ENCODE measurements around the gene GHR.

GHR gene

GRCh38 chr5:42423285-42424165 is at the start of gene GHR:
TSS of gene GHR (plus strand) at chr5:42423439. CDS start at chr5:42565875, 142,436 bp downstream.
- Histone ChIP-seq H3K4me3 (ENCODE audit: low read depth in 1 of 2, low read length in 2 of 2) (peak within 1 kb of the TSS; percentile 68 to 90), H3K27ac (ENCODE audit: low read length) (peak within 1 kb of the TSS; percentile 75), H3K27me3 (ENCODE audit: low read depth, low read length) (no peaks in the 10 kb centered on the region), H3K4me1 (ENCODE audit: control insufficient read depth in 1 of 2, insufficient read depth in 2 of 2, low read length in 2 of 2) (peaks cover 0 to 27% of the 10 kb centered on the region in 2 donors), H3K9me3 (ENCODE audit: control insufficient read depth in 1 of 2, low read length in 2 of 2) (no peaks in the 10 kb centered on the region), H3K36me3 (ENCODE audit: control insufficient read depth in 1 of 2, insufficient read depth in 2 of 2, low read length in 2 of 2) (no peaks in the 10 kb centered on the region)

GRCh38 chr5:42374679-42375273 is 48.5 kb upstream of the GHR start:
- Histone ChIP-seq H3K27ac (ENCODE audit: low read length) (no peak overlapping the region), H3K36me3 (ENCODE audit: control insufficient read depth in 1 of 2, insufficient read depth in 2 of 2, low read length in 2 of 2) (no peaks in the 10 kb centered on the region), H3K4me1 (ENCODE audit: control insufficient read depth in 1 of 2, insufficient read depth in 2 of 2, low read length in 2 of 2) (no peaks in the 10 kb centered on the region), H3K4me3 (ENCODE audit: low read depth in 1 of 2, low read length in 2 of 2) (no peak overlapping the region), H3K27me3 (ENCODE audit: low read depth, low read length) (no peaks in the 10 kb centered on the region), H3K9me3 (ENCODE audit: control insufficient read depth in 1 of 2, low read length in 2 of 2) (no peaks in the 10 kb centered on the region)

GRCh38 chr5:42377496-42377895 is 45.7 kb upstream of the GHR start:
- Histone ChIP-seq H3K9me3 (ENCODE audit: control insufficient read depth in 1 of 2, low read length in 2 of 2) (no peaks in the 10 kb centered on the region), H3K27me3 (ENCODE audit: low read depth, low read length) (no peaks in the 10 kb centered on the region), H3K27ac (ENCODE audit: low read length) (no peak overlapping the region), H3K4me3 (ENCODE audit: low read depth in 1 of 2, low read length in 2 of 2) (no peak overlapping the region), H3K4me1 (ENCODE audit: control insufficient read depth in 1 of 2, insufficient read depth in 2 of 2, low read length in 2 of 2) (no peaks in the 10 kb centered on the region), H3K36me3 (ENCODE audit: control insufficient read depth in 1 of 2, insufficient read depth in 2 of 2, low read length in 2 of 2) (no peaks in the 10 kb centered on the region)

GRCh38 chr5:42381973-42382372 is 41.3 kb upstream of the GHR start:
- no peaks in the 10 kb centered on the region for H3K36me3 ChIP-seq (ENCODE audit: control insufficient read depth in 1 of 2, insufficient read depth in 2 of 2, low read length in 2 of 2)
- no peak overlapping the region for H3K4me3 ChIP-seq (ENCODE audit: low read depth in 1 of 2, low read length in 2 of 2)
- H3K27me3 ChIP-seq (ENCODE audit: low read depth, low read length): no peaks in the 10 kb centered on the region
- no peaks in the 10 kb centered on the region for H3K4me1 ChIP-seq (ENCODE audit: control insufficient read depth in 1 of 2, insufficient read depth in 2 of 2, low read length in 2 of 2)
- H3K27ac ChIP-seq (ENCODE audit: low read length): no peak overlapping the region
- no peaks in the 10 kb centered on the region for H3K9me3 ChIP-seq (ENCODE audit: control insufficient read depth in 1 of 2, low read length in 2 of 2)

- H3K27me3 ChIP-seq (ENCODE audit: low read depth, low read length): no peaks in the 10 kb centered on the region
- no peaks in the 10 kb centered on the region for H3K4me1 ChIP-seq (ENCODE audit: control insufficient read depth in 1 of 2, insufficient read depth in 2 of 2, low read length in 2 of 2)
- no peaks in the 10 kb centered on the region for H3K36me3 ChIP-seq (ENCODE audit: control insufficient read depth in 1 of 2, insufficient read depth in 2 of 2, low read length in 2 of 2)
- no peak overlapping the region for H3K27ac ChIP-seq (ENCODE audit: low read length)
- peaks cover 0 to 2% of the 10 kb centered on the region in 2 donors for H3K9me3 ChIP-seq (ENCODE audit: control insufficient read depth in 1 of 2, low read length in 2 of 2)
- H3K4me3 ChIP-seq (ENCODE audit: low read depth in 1 of 2, low read length in 2 of 2): no peak overlapping the region
Observed at GRCh38 chr5:42387563-42387962, 35.7 kb upstream of the GHR start.

GRCh38 chr5:42390115-42390514 is 33.1 kb upstream of the GHR start:
- Histone ChIP-seq H3K9me3 (ENCODE audit: control insufficient read depth in 1 of 2, low read length in 2 of 2) (peaks cover 0 to 10% of the 10 kb centered on the region in 2 donors), H3K27ac (ENCODE audit: low read length) (no peak overlapping the region), H3K4me3 (ENCODE audit: low read depth in 1 of 2, low read length in 2 of 2) (no peak overlapping the region), H3K4me1 (ENCODE audit: control insufficient read depth in 1 of 2, insufficient read depth in 2 of 2, low read length in 2 of 2) (no peaks in the 10 kb centered on the region), H3K27me3 (ENCODE audit: low read depth, low read length) (no peaks in the 10 kb centered on the region), H3K36me3 (ENCODE audit: control insufficient read depth in 1 of 2, insufficient read depth in 2 of 2, low read length in 2 of 2) (no peaks in the 10 kb centered on the region)

GRCh38 chr5:42392917-42393316 is 30.3 kb upstream of the GHR start:
- Histone ChIP-seq H3K36me3 (ENCODE audit: control insufficient read depth in 1 of 2, insufficient read depth in 2 of 2, low read length in 2 of 2) (no peaks in the 10 kb centered on the region), H3K9me3 (ENCODE audit: control insufficient read depth in 1 of 2, low read length in 2 of 2) (peaks cover 0 to 10% of the 10 kb centered on the region in 2 donors), H3K27me3 (ENCODE audit: low read depth, low read length) (no peaks in the 10 kb centered on the region), H3K4me3 (ENCODE audit: low read depth in 1 of 2, low read length in 2 of 2) (no peak overlapping the region), H3K27ac (ENCODE audit: low read length) (no peak overlapping the region), H3K4me1 (ENCODE audit: control insufficient read depth in 1 of 2, insufficient read depth in 2 of 2, low read length in 2 of 2) (no peaks in the 10 kb centered on the region)

GRCh38 chr5:42396111-42396510 is 27.1 kb upstream of the GHR start:
- Histone ChIP-seq H3K36me3 (ENCODE audit: control insufficient read depth in 1 of 2, insufficient read depth in 2 of 2, low read length in 2 of 2) (no peaks in the 10 kb centered on the region), H3K27me3 (ENCODE audit: low read depth, low read length) (no peaks in the 10 kb centered on the region), H3K4me3 (ENCODE audit: low read depth in 1 of 2, low read length in 2 of 2) (no peak overlapping the region), H3K27ac (ENCODE audit: low read length) (no peak overlapping the region), H3K4me1 (ENCODE audit: control insufficient read depth in 1 of 2, insufficient read depth in 2 of 2, low read length in 2 of 2) (no peaks in the 10 kb centered on the region), H3K9me3 (ENCODE audit: control insufficient read depth in 1 of 2, low read length in 2 of 2) (peaks cover 0 to 10% of the 10 kb centered on the region in 2 donors)

GRCh38 chr5:42397267-42397666 is 26.0 kb upstream of the GHR start:
- H3K36me3 ChIP-seq (ENCODE audit: control insufficient read depth in 1 of 2, insufficient read depth in 2 of 2, low read length in 2 of 2): no peaks in the 10 kb centered on the region
- peaks cover 0 to 10% of the 10 kb centered on the region in 2 donors for H3K9me3 ChIP-seq (ENCODE audit: control insufficient read depth in 1 of 2, low read length in 2 of 2)

GRCh38 chr5:42399702-42400101 is 23.5 kb upstream of the GHR start:
- Histone ChIP-seq H3K4me1 (ENCODE audit: control insufficient read depth in 1 of 2, insufficient read depth in 2 of 2, low read length in 2 of 2) (no peaks in the 10 kb centered on the region), H3K27ac (ENCODE audit: low read length) (no peak overlapping the region), H3K4me3 (ENCODE audit: low read depth in 1 of 2, low read length in 2 of 2) (no peak overlapping the region), H3K36me3 (ENCODE audit: control insufficient read depth in 1 of 2, insufficient read depth in 2 of 2, low read length in 2 of 2) (no peaks in the 10 kb centered on the region), H3K27me3 (ENCODE audit: low read depth, low read length) (no peaks in the 10 kb centered on the region), H3K9me3 (ENCODE audit: control insufficient read depth in 1 of 2, low read length in 2 of 2) (no peaks in the 10 kb centered on the region)

More at GRCh38 chr5:42397267-42397666, 26.0 kb upstream of the GHR start:
- no peaks in the 10 kb centered on the region for H3K4me1 ChIP-seq (ENCODE audit: control insufficient read depth in 1 of 2, insufficient read depth in 2 of 2, low read length in 2 of 2)
- H3K27me3 ChIP-seq (ENCODE audit: low read depth, low read length): no peaks in the 10 kb centered on the region
- no peak overlapping the region for H3K4me3 ChIP-seq (ENCODE audit: low read depth in 1 of 2, low read length in 2 of 2)
- no peak overlapping the region for H3K27ac ChIP-seq (ENCODE audit: low read length)

- no peak overlapping the region for H3K27ac ChIP-seq (ENCODE audit: low read length)
- no peaks in the 10 kb centered on the region for H3K27me3 ChIP-seq (ENCODE audit: low read depth, low read length)
- no peaks in the 10 kb centered on the region for H3K4me1 ChIP-seq (ENCODE audit: control insufficient read depth in 1 of 2, insufficient read depth in 2 of 2, low read length in 2 of 2)
- no peaks in the 10 kb centered on the region for H3K9me3 ChIP-seq (ENCODE audit: control insufficient read depth in 1 of 2, low read length in 2 of 2)
- H3K4me3 ChIP-seq (ENCODE audit: low read depth in 1 of 2, low read length in 2 of 2): no peak overlapping the region
- no peaks in the 10 kb centered on the region for H3K36me3 ChIP-seq (ENCODE audit: control insufficient read depth in 1 of 2, insufficient read depth in 2 of 2, low read length in 2 of 2)
Observed at GRCh38 chr5:42400474-42400873, 22.8 kb upstream of the GHR start.

Measured in muscle layer of duodenum (tissue), 2 donors.